ENCODE results near the gene KHSRP.
A peak's percentile ranks its signal among the peaks of the same experiment; 100 is the strongest.

The KHSRP gene

DNA sequence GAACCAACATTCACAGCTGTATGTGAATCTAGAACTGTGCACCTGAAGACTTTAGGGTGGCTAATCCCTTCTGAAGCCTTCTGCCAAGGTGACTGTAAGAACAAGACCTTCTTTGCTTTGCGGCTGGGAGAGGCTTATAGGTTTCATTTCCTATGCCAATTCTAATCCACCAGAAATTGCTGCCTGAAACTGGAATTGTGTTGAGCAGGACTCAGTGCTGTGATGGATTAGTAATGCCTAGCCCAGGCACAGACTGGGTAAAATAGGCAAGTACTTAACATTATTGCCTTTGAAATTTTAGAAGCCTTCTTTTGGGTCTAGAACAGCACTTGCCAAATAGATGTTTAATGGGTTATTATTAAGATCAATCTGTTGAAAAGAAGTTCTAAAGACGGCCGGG lies 23.4 kb upstream of the KHSRP start:
- no peak for FAIRE-seq

DNA sequence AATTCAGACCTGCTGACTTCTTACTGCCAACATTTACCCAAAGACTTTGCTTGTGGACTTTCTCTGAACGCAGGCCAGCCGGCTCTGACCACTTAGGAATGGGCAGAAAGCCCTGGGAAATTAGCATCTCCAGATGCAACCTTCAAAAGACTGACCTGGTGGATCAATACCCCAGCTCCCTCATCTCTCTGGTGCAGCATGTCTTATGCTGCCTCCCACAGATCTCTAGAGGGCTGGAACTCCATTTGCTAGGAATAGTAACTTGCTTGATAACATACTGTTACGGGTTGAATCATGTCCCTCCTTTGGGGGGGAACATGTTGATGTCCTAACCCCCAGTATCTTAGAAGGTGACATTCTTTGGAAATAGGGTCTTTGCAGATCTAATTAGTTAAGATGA lies 21.8 kb upstream of the KHSRP start:
- no peak for FAIRE-seq

DNA sequence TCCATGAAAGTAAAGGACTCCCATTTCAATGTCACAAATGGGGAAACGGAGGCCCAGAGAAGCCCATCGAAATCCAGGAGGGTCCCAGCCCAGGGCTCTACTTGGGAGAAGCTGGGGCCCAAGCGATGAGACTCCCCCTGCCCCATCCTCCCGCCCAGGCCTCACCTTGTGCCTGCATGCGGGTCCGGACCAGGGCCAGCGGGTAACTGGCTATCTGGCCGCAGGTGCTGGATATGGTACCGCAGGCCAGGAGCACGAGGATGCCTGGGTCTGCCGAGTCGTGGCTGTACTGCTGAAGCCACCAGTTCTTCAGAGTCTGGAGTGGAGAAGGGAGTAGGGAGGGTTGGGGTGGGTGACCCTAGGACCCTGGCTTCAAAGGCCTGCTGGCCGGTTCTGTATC lies 19.4 kb upstream of the KHSRP start:
- no peak for FAIRE-seq

DNA sequence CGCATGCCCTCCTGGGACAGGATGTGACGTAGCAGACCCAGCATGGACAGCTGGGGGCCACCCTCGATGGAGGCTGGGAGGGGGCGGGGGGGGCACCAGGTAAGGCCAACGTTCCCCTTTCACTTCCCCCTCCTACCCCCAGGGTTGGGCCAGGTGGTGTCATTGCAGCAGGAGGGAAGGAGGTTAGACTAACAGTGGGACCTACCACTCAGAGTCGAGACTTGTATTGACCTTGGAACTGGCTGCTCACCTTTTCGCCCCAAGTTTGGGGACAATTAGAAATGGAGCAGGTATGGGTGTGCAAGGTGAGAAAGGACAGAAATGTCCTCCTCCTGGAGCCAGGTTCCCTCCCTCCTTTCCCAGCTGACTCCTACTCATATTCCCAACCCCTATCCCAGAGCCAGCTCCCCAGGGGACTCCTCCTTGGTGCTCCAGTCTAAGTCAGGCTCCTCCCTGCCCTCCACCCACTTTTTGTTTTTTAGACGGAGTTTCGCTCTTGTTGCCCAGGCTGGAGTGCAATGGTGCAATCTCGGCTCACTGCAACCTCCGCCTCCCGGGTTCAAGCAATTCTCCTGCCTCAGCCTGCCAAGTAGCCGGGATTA lies 17.6 kb upstream of the KHSRP start:
- no peak for FAIRE-seq

GRCh38 chr19:6440905-6441304 lies 16.3 kb upstream of the KHSRP start:
- FAIRE-seq, result no peak

DNA sequence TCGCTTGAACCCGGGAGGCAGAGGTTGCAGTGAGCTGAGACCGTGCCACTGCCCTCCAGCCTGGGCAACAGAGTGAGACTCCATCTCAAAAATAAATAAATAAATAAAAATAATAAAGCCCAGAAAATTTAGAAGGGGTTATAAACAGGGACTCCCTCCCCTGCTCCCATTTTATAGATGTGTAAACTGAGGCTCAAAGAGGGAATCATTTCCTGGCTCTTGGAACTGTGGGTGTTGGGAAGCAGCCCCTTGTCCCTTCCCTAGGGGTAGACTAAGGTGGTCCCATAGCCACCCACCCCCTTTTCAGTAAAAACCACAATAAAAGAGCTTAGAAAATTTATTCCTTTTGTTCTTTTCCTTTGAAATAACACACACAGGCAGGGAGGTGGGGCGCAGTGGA lies 15.1 kb upstream of the KHSRP start:
- no peak for FAIRE-seq

GRCh38 chr19:6433663-6434062 lies 9.1 kb upstream of the KHSRP start, which contains the start of gene SLC25A41:
SLC25A41 (minus strand) TSS chr19:6433763; CDS start chr19:6433693, 70 bp downstream.
- FAIRE-seq, result no peak

GRCh38 chr19:6433165-6433564 lies 8.6 kb upstream of the KHSRP start:
- FAIRE-seq, result no peak

GRCh38 chr19:6431891-6432290 lies 7.3 kb upstream of the KHSRP start:
- FAIRE-seq, result no peak

DNA sequence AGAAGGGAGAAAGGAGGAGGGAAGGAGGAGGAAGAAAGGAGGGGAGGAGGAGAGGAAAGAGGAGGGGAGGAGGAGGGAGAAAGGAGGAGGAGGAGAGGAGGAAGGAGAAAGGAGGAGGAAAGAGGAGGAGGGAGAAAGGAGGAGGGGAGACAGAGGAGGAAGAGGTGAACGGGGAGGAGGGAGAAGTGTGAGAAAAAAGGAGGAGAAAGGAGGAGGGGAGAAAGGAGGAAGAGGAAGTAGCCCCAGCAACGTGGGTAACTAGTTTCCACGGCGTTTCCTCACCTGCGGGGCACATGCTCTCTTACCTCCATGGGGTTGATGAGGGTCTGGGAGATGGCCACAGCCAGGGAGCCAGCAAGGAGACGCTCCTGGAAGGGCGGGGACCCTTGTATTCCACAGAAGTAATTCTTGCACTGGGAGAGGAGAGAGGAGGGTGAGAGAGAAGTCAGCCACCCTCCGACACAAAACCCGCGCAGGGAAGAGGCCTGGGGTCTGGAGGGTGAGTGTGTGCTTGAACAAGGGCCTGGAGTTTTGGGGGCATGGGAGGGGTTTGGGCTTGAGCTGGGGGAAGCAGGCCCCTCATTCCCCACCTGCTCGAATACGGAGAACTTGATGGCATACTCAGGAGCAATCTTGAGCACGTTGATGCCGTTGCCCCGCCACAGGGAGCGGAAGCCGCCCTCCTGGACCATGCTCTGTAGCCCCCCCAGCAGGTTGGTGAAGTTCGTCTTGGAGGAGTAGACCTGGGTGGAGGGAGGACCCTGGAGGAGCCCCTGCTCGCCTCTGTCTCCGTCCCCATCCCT lies 5.0 kb upstream of the KHSRP start:
- FAIRE-seq, result no peak

DNA sequence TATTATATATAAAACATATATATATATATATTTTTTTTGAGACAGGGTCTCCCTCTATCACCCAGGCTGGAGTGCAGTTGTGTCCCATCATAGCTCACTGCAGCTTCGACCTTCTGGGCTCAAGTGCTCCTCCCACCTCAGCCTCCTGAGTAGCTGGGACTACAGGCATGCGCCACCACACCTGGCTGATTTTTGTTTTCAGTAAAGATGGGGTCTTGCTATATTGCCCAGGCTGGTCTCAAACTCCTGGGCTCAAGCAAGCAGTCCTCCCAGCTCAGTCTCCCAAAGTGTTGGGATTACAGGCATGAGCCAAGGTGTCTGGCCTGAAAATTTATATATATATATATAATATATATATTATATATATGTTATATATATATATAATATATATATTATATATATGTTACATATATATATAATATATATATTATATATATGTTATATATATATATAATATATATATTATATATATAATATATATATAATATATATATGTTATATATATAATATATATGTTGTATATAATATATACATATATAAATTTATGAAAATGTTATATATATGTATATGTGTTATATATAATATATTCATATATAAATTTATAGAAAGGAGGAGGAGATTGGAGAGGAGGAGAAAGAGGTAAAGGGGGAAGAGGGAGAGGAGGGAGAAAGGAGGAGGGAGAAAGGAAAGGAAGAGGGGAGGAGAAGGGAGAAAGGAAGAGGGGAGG lies 4.2 kb upstream of the KHSRP start:
- FAIRE-seq, result peak; percentile 96

DNA sequence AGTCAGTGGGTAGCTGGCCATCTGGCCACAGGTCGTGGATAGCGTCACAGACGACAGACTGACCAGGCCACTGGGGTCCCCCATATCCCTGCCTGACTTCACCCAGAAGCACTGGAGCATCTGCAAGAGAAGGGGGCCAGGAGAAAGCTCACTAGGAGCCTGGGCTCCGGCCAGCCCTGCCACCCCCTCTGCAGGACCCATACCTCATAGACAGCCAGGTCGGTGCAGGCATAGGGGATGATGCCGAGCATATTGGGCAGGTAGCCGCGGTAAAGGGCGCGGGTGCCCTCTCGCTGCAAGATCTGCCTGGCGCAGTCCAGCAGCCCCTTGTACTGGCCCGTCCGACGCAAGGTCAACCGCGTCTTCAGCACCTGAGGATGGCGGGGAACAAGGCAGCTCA lies 2.5 kb upstream of the KHSRP start:
- FAIRE-seq, result no peak

GRCh38 chr19:6425732-6426620 lies 1.4 kb upstream of the KHSRP start:
- FAIRE-seq, result no peak

DNA sequence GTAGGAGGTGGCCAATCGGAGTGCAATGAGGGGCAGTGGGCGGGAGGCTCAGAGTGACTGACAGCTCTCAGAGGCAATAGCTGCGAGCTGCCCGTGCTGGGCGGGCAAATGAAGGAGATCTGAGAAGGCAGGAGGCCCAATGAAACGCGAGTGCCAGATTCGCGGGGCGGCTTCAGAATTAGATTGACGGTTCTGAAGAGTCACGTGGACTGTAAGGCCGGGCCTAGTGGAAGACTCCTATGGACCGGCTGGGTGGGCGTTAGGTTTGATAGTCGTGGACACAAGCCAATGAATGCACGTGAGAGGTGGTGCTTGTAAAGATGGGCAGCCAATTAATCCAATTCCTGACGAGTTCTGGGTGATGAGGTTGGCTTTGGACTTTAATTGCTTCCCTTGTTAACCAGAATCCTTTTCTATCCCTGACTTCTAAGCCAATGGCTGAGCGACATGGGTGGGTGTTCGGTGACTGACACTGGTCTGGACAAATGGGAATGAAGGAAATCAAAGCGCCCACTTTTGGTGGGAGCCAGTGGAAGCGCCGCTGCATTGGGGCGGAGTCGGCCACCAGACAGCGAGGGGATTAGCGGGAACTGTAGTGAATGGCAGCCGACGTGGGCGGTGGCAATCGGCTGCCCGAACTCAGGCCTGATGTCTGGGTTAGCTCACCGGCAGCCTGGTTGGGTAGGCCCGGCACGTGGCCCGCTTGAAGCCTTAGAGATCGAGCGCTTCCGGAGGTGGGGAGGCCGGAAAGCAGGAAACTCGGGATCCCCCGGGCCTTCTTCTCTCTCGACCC lies 524 bp upstream of the KHSRP start:
- FAIRE-seq, result peak; percentile 100

DNA sequence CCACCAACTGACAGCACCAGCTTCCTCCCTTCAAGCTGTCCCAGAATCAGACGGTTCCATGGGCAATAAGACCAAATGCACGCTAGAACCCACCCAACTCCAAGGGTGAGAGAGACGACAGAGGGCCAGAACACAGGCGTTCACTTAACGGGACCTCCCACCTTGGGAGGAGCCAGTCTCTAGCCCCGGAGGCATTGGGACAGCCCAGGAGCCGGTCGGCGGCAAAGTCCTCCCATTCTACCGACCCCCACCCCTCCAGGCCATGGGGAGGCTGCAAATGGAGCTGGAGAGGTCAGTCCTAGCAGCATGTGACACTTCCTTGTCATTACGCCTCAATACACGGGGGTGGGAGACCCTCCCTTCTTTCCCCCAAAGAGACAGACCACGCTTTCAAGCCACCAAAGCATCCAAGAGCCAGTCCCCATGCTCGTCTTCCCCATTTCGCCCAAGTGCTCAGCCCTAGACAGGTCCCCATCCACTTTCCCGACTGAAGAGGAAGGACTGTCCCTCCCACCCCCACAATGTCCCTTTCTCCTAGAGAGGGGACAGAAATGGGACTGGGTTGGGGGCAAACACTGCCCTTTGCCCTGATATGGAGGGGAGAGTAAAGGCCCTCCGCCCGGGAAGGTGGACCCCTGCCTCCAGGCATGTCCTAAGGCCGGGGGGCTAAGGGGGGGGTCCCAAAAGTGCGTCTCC lies 964 bp downstream of the KHSRP start:
- no peak for FAIRE-seq

DNA sequence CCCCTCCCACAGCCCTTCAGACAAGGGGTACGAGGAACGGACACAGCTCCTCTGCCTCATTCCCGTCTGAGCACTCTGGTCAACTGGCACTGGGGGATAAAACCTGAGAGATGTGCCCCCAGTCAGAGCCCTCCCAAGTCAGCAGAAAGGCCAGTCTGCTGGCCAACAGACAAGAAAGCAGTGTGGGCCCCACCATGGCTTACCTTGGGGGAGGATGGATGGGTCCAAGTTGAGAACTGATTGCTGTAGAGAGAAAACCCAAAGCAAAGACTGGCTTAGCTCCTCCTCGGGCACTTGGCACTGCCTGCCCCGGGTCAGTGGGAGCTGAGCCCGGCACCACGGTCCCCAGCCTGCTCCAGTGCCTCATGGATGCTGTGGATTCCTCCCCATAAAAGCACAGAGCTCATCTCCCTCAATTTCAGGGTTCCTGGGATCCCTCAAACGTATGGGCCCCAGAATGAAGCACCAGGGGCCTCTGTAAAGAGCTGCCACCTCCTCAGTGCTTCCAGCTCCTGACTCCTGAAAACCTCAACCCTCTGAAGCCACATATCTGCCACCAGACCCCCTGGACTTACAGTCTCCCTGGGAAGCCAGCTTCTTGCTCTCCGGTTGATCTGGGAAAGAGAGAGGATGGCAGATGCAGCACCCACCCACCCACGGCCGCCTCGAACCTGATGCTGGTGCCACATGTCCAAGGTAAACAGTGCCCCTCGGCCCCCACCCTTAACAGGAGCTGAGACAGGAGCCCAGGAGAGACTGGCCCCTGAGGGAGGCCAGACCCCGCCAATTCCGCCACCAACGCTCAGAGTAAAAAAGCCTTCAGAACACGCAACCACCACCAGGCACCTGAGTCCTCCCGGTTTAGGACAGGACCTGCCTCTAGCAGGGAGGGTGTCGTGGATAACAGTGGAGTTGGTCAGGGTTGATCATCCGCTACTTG lies 3.3 kb downstream of the KHSRP start:
- FAIRE-seq, result no peak

GRCh38 chr19:6418562-6418932 lies 6.1 kb downstream of the KHSRP start:
- FAIRE-seq, result no peak

- FAIRE-seq, result no peak
Measured at GRCh38 chr19:6417713-6418561, 6.7 kb downstream of the KHSRP start.

- no peak for FAIRE-seq
Measured at GRCh38 chr19:6416658-6417405, 7.8 kb downstream of the KHSRP start.

Data from A204.1 (cell line).